CD14-positive monocyte (primary cell): ENCODE measurements around the gene IGF1R. TPM values are rescaled to one million over a fixed set of nuclear protein-coding genes. Genes with fewer than 3 reads are reported as not detected.
A peak's percentile ranks its signal among the peaks of the same experiment; 100 is the strongest.

ENCODE experiments used
- DNase-seq, 3 donors: peaks; one replicate each; pipeline ENCODE4 v3.0.0-alpha.2; 2011 to 2022
- H2AFZ ChIP-seq: 2 replicates; pipeline ENCODE4 v1.6.0; 2012; ENCODE audit warnings: mild to moderate bottlenecking, low read depth, low read length, inconsistent platforms; ENCODE audit not compliant: insufficient read depth, poor library complexity, severe bottlenecking
- H3K27ac ChIP-seq, 2 donors: 1 replicate in 1 of 2; 2 replicates in 1 of 2; pipeline ENCODE4 v1.5.1; 2012 to 2013; ENCODE audit warnings: low read length in 2 of 2, control low read depth in 1 of 2, inconsistent platforms in 1 of 2, low read depth in 1 of 2, mild to moderate bottlenecking in 1 of 2
- H3K27me3 ChIP-seq, 2 donors: one replicate each; pipeline versions ENCODE4 v1.6.0 to v1.6.1; 2011 to 2013; ENCODE audit warnings: low read length in 2 of 2; ENCODE audit not compliant: control insufficient read depth in 2 of 2, insufficient read depth in 2 of 2
- H3K36me3 ChIP-seq, 2 donors: replicated peaks in 1 of 2; 1 replicate in 1 of 2; 2 replicates in 1 of 2; pipeline versions ENCODE4 v1.5.1 to v1.6.1; 2012 to 2013; ENCODE audit warnings: low read length in 2 of 2, control low read depth in 1 of 2, inconsistent platforms in 1 of 2, mild to moderate bottlenecking in 1 of 2; ENCODE audit not compliant: insufficient read depth in 2 of 2, control insufficient read depth in 1 of 2
- H3K4me1 ChIP-seq, 2 donors: 1 replicate in 1 of 2; 2 replicates in 1 of 2; pipeline versions ENCODE4 v1.5.1 to v1.6.1; 2012 to 2013; ENCODE audit warnings: low read length in 2 of 2, control low read depth in 1 of 2, inconsistent platforms in 1 of 2, mild to moderate bottlenecking in 1 of 2, moderate library complexity in 1 of 2; ENCODE audit not compliant: insufficient read depth in 2 of 2, control insufficient read depth in 1 of 2
- H3K4me2 ChIP-seq: replicated peaks from 2 replicates; pipeline ENCODE3; 2012; ENCODE audit warnings: low read length, moderate library complexity, mild to moderate bottlenecking; ENCODE audit not compliant: poor library complexity, severe bottlenecking; ENCODE audit errors: extremely low read depth
- H3K4me3 ChIP-seq, 3 experiments: fragments of 200-600 bp in 1 of 3; sonication (generic) in 1 of 3; replicated peaks in 1 of 3; 1 replicate in 2 of 3; 2 replicates in 1 of 3; pipeline ENCODE4 v1.5.1; 2011 to 2013; ENCODE audit warnings: low read length in 3 of 3, mild to moderate bottlenecking in 3 of 3, control low read depth in 2 of 3, low read depth in 2 of 3, inconsistent platforms in 1 of 3, moderate library complexity in 1 of 3
- H3K79me2 ChIP-seq: 2 replicates; pipeline ENCODE4 v1.6.0; 2012; ENCODE audit warnings: mild to moderate bottlenecking, control low read depth, inconsistent platforms, low read length, moderate library complexity; ENCODE audit not compliant: insufficient read depth
- H3K9ac ChIP-seq: 2 replicates; pipeline ENCODE4 v1.6.0; 2017; ENCODE audit warnings: low read length, mild to moderate bottlenecking; ENCODE audit not compliant: insufficient read depth, poor library complexity, severe bottlenecking
- H3K9me3 ChIP-seq, 2 donors: replicated peaks in 1 of 2; 1 replicate in 1 of 2; 2 replicates in 1 of 2; pipeline versions ENCODE4 v1.5.1 to v1.6.1; 2012 to 2013; ENCODE audit warnings: low read length in 2 of 2, control low read depth in 1 of 2; ENCODE audit not compliant: control insufficient read depth in 1 of 2, insufficient read depth in 1 of 2
- H4K20me1 ChIP-seq: 2 replicates; pipeline ENCODE4 v1.6.0; 2012; ENCODE audit warnings: mild to moderate bottlenecking, low read length, control low read depth, moderate library complexity; ENCODE audit not compliant: insufficient read depth
- H3K27ac Mint-ChIP-seq, 7 donors: one replicate each; pipeline ENCODE4 v1.8.0; 2020; ENCODE audit warnings: mild to moderate bottlenecking in 7 of 7, mixed read lengths in 7 of 7, moderate library complexity in 6 of 7, inconsistent platforms in 2 of 7
- H3K27me3 Mint-ChIP-seq, 3 donors: one replicate each; pipeline ENCODE4 v1.8.0; 2021 to 2022; ENCODE audit warnings: low read depth in 3 of 3, mild to moderate bottlenecking in 3 of 3, mixed read lengths in 3 of 3, moderate library complexity in 3 of 3, inconsistent platforms in 1 of 3
- H3K36me3 Mint-ChIP-seq, 2 donors: one replicate each; pipeline ENCODE4 v1.8.0; 2020; ENCODE audit warnings: mixed read lengths in 2 of 2, inconsistent platforms in 1 of 2, mild to moderate bottlenecking in 1 of 2
- H3K4me1 Mint-ChIP-seq: one replicate; pipeline ENCODE4 v1.8.0; 2020; ENCODE audit warnings: mild to moderate bottlenecking, mixed read lengths
- H3K4me3 Mint-ChIP-seq, 2 donors: one replicate each; pipeline ENCODE4 v1.8.0; 2020; ENCODE audit warnings: mild to moderate bottlenecking in 2 of 2, mixed read lengths in 2 of 2, moderate library complexity in 1 of 2
- H3K9me3 Mint-ChIP-seq, 7 donors: one replicate each; pipeline ENCODE4 v1.8.0; 2020 to 2022; ENCODE audit warnings: mixed read lengths in 7 of 7, mild to moderate bottlenecking in 6 of 7, moderate library complexity in 6 of 7, inconsistent platforms in 2 of 7
- CTCF ChIP-seq: fragments of 200-600 bp; IDR thresholded peaks from one replicate; pipeline ENCODE4 v1.8.0; 2022; ENCODE audit warnings: antibody characterized with exemption, mild to moderate bottlenecking
- WGBS: methylation state at CpG from one replicate; pipeline ENCODE4 v1.1.5; 2013; ENCODE audit warnings: missing lambda C conversion rate; ENCODE audit not compliant: insufficient coverage; 5-methylcytosine and 5-hydroxymethylcytosine counted together
- intact Hi-C, 2 donors: fragments of 100-400 bp; cut with micrococcal nuclease; formaldehyde crosslinking; loops; one replicate each; pipeline versions ENCODE4 v1.15.0 to v1.15.1; 2023
- polyA plus RNA-seq, 3 donors: library from polyadenylated mRNA; depleted of rRNA in 1 of 3; unstranded in 2 of 3; stranded (reverse) in 1 of 3; fragments of 300-500 nt in 2 of 3; fragments of >200 nt in 1 of 3; fragmentation: Illumina TruSeq in 2 of 3; gene quantifications; 1 replicate in 2 of 3; 2 replicates in 1 of 3; pipeline ENCODE4 v1.2.3, GENCODE V29; 2012 to 2021

Gene IGF1R
- polyA plus RNA-seq, 3 donors: 0.35 to 4.9 (median 0.67) TPM

GRCh38 chr15:98881526-98882520, 233.5 kb downstream of the IGF1R start:
- H3K9me3 ChIP-seq: no peaks in the 10 kb centered on the region
- H3K9me3 Mint-ChIP-seq: no peaks in the 10 kb centered on the region
- DNase-seq: peak; percentile 39 to 61 (median 48)
- intact Hi-C loops: no loop called here
- H3K4me1 Mint-ChIP-seq: peaks cover 14% of the 10 kb centered on the region
- H2AFZ ChIP-seq: peak overlapping the region; percentile 63
- no peak overlapping the region for H3K4me3 Mint-ChIP-seq
- no peaks in the 10 kb centered on the region for H3K36me3 Mint-ChIP-seq
- H3K4me3 ChIP-seq: no peak overlapping the region
- H4K20me1 ChIP-seq: peaks cover 16% of the 10 kb centered on the region
- H3K79me2 ChIP-seq: peaks cover 77% of the 10 kb centered on the region
- H3K27me3 ChIP-seq: no peaks in the 10 kb centered on the region
- no peak overlapping the region for H3K9ac ChIP-seq
- H3K36me3 ChIP-seq: no peaks in the 10 kb centered on the region
- H3K4me1 ChIP-seq: peaks cover 6 to 12% of the 10 kb centered on the region in 2 donors
- H3K27ac ChIP-seq: peak overlapping the region in 1 of 2 donors; percentile 28
- WGBS: 75% methylated on average over 6 of the region's 14 CpGs
- TF ChIP-seq CTCF: peak; percentile 81
- no peak overlapping the region for H3K4me2 ChIP-seq
- no peaks in the 10 kb centered on the region for H3K27me3 Mint-ChIP-seq
- H3K27ac Mint-ChIP-seq: peak overlapping the region in 2 of 7 donors; percentile 48 to 73

- Histone ChIP-seq H3K4me3 (no peak overlapping the region), H3K9ac (no peak overlapping the region), H3K9me3 (no peaks in the 10 kb centered on the region), H3K27ac (no peak overlapping the region), H3K4me1 (peaks cover 6 to 12% of the 10 kb centered on the region in 2 donors), H3K27me3 (no peaks in the 10 kb centered on the region), H3K4me2 (no peak overlapping the region), H3K36me3 (no peaks in the 10 kb centered on the region), H2AFZ (no peak overlapping the region), H4K20me1 (peaks cover 21% of the 10 kb centered on the region), H3K79me2 (peaks cover 74% of the 10 kb centered on the region)
- H3K36me3 Mint-ChIP-seq: peaks cover 3 to 4% of the 10 kb centered on the region in 2 donors
- no peak overlapping the region for H3K27ac Mint-ChIP-seq
- DNase-seq: no peak
- no peak overlapping the region for H3K4me3 Mint-ChIP-seq
- peaks cover 13% of the 10 kb centered on the region for H3K4me1 Mint-ChIP-seq
- WGBS: 100% methylated on average over 3 of the region's 11 CpGs
- H3K27me3 Mint-ChIP-seq: no peaks in the 10 kb centered on the region
- TF ChIP-seq CTCF: no peak
- intact Hi-C loops: no loop called here
- H3K9me3 Mint-ChIP-seq: no peaks in the 10 kb centered on the region
Measured at GRCh38 chr15:98883478-98883877, 235.1 kb downstream of the IGF1R start.
